SK-N-SH (cell line): ENCODE measurements around the gene CCDC106. TPM values are rescaled to one million over a fixed set of nuclear protein-coding genes. Genes with fewer than 3 reads are reported as not detected.

Experiments used
- CTCF ChIA-PET: fragments of 300-600, 350-600 bp; formaldehyde crosslinking; extraction: SDS; loops from one replicate; lab custom pipeline; 2021; lab: Yijun Ruan, JAX
- POLR2A ChIA-PET: fragments of 350-600 bp; sonication (Branson Sonifier 250); formaldehyde crosslinking; extraction: SDS; loops from one replicate; lab custom pipeline; 2020; ENCODE audit warnings: antibody characterized with exemption, inconsistent platforms; lab: Yijun Ruan, JAX
- DNase-seq: peaks from one replicate; pipeline ENCODE4 v3.0.0; 2012
- H2AFZ ChIP-seq: fragments of 200-600 bp; sonication (generic); 2 replicates; pipeline ENCODE4 v1.8.1; 2016; ENCODE audit warnings: antibody characterized with exemption, mild to moderate bottlenecking, low read depth
- H3F3A ChIP-seq: fragments of 200-600 bp; sonication (generic); replicated peaks from 2 replicates; pipeline ENCODE3; 2016; ENCODE audit warnings: antibody characterized with exemption, mild to moderate bottlenecking; ENCODE audit not compliant: insufficient read depth
- H3K27ac ChIP-seq, 2 experiments: fragments of 200-500 bp in 1 of 2; fragments of 200-600 bp in 1 of 2; sonication (Bioruptor generic) in 1 of 2; sonication (generic), shearing (Covaris generic) in 1 of 2; 2 replicates each; pipeline versions ENCODE4 v1.5.1 to v1.6.1; 2014 to 2016; ENCODE audit warnings: low read depth in 2 of 2, inconsistent platforms in 1 of 2, low read length in 1 of 2, mild to moderate bottlenecking in 1 of 2, mixed read lengths in 1 of 2
- H3K27me3 ChIP-seq: fragments of 200-600 bp; sonication (generic), shearing (Covaris generic); 2 replicates; pipeline ENCODE4 v1.6.1; 2016; ENCODE audit warnings: mixed run types; ENCODE audit not compliant: insufficient read depth
- H3K36me3 ChIP-seq, 2 experiments: fragments of 200-500 bp in 1 of 2; fragments of 200-600 bp in 1 of 2; sonication (Bioruptor generic) in 1 of 2; sonication (generic) in 1 of 2; replicated peaks in 1 of 2; 2 replicates each; pipeline versions ENCODE3 to v1.5.1; 2014 to 2016; ENCODE audit warnings: low read length in 1 of 2, mild to moderate bottlenecking in 1 of 2; ENCODE audit not compliant: insufficient read depth in 2 of 2, control insufficient read depth in 1 of 2
- H3K4me1 ChIP-seq, 2 experiments: fragments of 200-500 bp in 1 of 2; fragments of 200-600 bp in 1 of 2; sonication (Bioruptor generic) in 1 of 2; sonication (generic), shearing (Covaris generic) in 1 of 2; 2 replicates each; pipeline versions ENCODE4 v1.5.1 to v1.6.1; 2014 to 2016; ENCODE audit warnings: low read depth in 1 of 2, low read length in 1 of 2, mixed run types in 1 of 2; ENCODE audit not compliant: insufficient read depth in 2 of 2, control insufficient read depth in 1 of 2
- H3K4me2 ChIP-seq: fragments of 200-600 bp; sonication (generic), shearing (Covaris generic); 2 replicates; pipeline ENCODE4 v1.6.1; 2017; ENCODE audit warnings: mixed run types
- H3K4me3 ChIP-seq, 2 experiments: fragments of 200-500 bp in 1 of 2; fragments of 200-600 bp in 1 of 2; sonication (Bioruptor generic) in 1 of 2; sonication (generic), shearing (Covaris generic) in 1 of 2; 2 replicates each; pipeline versions ENCODE4 v1.5.1 to v1.8.1; 2014 to 2016; ENCODE audit warnings: low read depth in 2 of 2, inconsistent platforms in 1 of 2, low read length in 1 of 2, mild to moderate bottlenecking in 1 of 2, mixed read lengths in 1 of 2, moderate library complexity in 1 of 2
- H3K79me2 ChIP-seq: fragments of 200-600 bp; sonication (generic); 2 replicates; pipeline ENCODE4 v1.8.1; 2017; ENCODE audit warnings: mild to moderate bottlenecking; ENCODE audit not compliant: insufficient read depth
- H3K9ac ChIP-seq: fragments of 200-600 bp; sonication (generic); 2 replicates; pipeline ENCODE4 v1.6.1; 2017; ENCODE audit warnings: mixed run types
- H3K9me2 ChIP-seq: fragments of 200-600 bp; sonication (generic); 2 replicates; pipeline ENCODE4 v1.6.1; 2017; ENCODE audit warnings: mixed run types
- H3K9me3 ChIP-seq: fragments of 200-600 bp; sonication (generic); 2 replicates; pipeline ENCODE4 v1.6.1; 2017; ENCODE audit warnings: mixed run types, mild to moderate bottlenecking, moderate library complexity
- H4K20me1 ChIP-seq: fragments of 200-600 bp; sonication (generic); 2 replicates; pipeline ENCODE4 v1.6.1; 2017; ENCODE audit warnings: mild to moderate bottlenecking, mixed run types; ENCODE audit not compliant: insufficient read depth
- ELF1 ChIP-seq: IDR thresholded peaks from 2 replicates; pipeline ENCODE4 v1.4.0; 2012
- EP300 ChIP-seq, 2 experiments: IDR thresholded peaks; 2 replicates each; pipeline versions ENCODE4 v1.4.0 to v1.6.1; 2012; ENCODE audit warnings: borderline replicate concordance in 1 of 2, low read depth in 1 of 2, low read length in 1 of 2
- FOSL2 ChIP-seq: IDR thresholded peaks from 2 replicates; pipeline ENCODE4 v1.4.0; 2012; ENCODE audit warnings: low read depth, mild to moderate bottlenecking, moderate library complexity, borderline replicate concordance
- JUND ChIP-seq: IDR thresholded peaks from 2 replicates; pipeline ENCODE4 v1.4.0; 2012
- MXI1 ChIP-seq: IDR thresholded peaks from 2 replicates; pipeline ENCODE4 v1.6.1; 2012; ENCODE audit warnings: mild to moderate bottlenecking, low read depth, low read length, improper control_type of control experiment
- NRF1 ChIP-seq: IDR thresholded peaks from 2 replicates; pipeline ENCODE4 v1.6.1; 2012; ENCODE audit warnings: low read depth, mild to moderate bottlenecking, low read length
- POLR2AphosphoS5 ChIP-seq: IDR thresholded peaks from 2 replicates; pipeline ENCODE4 v1.6.1; 2012; ENCODE audit warnings: low read depth, low read length
- RXRA ChIP-seq: IDR thresholded peaks from 2 replicates; pipeline ENCODE4 v1.4.0; 2012; ENCODE audit warnings: low read depth, mild to moderate bottlenecking, borderline replicate concordance
- TCF12 ChIP-seq: IDR thresholded peaks from 2 replicates; pipeline ENCODE4 v1.4.0; 2012
- WGBS: methylation state at CpG from one replicate; pipeline ENCODE4 v1.1.6; 2017; ENCODE audit warnings: low lambda C conversion rate; 5-methylcytosine and 5-hydroxymethylcytosine counted together
- polyA plus RNA-seq, 3 experiments: library from polyadenylated mRNA; depleted of rRNA; stranded (reverse); fragments of >200 nt; gene quantifications; 2 replicates each; pipeline ENCODE4 v1.2.3, GENCODE V29; 2012
- TF ChIP-seq, protein P1 (sequence below): fragments of 200-600 bp; sonication (generic); IDR thresholded peaks from 2 replicates; pipeline ENCODE4 v1.6.1; 2017; ENCODE audit warnings: antibody characterized with exemption, mild to moderate bottlenecking, moderate library complexity
- TF ChIP-seq, protein P2 (sequence below): IDR thresholded peaks from 2 replicates; pipeline ENCODE4 v1.4.0; 2012; ENCODE audit warnings: low read depth, borderline replicate concordance
- TF ChIP-seq, protein P3 (sequence below): IDR thresholded peaks from 2 replicates; pipeline ENCODE4 v1.4.0; 2012; ENCODE audit warnings: low read depth, borderline replicate concordance

CCDC106 gene
- polyA plus RNA-seq, 1 of the 3 experiments (the other 2 are of a cell fraction): 27.1 TPM

DNA sequence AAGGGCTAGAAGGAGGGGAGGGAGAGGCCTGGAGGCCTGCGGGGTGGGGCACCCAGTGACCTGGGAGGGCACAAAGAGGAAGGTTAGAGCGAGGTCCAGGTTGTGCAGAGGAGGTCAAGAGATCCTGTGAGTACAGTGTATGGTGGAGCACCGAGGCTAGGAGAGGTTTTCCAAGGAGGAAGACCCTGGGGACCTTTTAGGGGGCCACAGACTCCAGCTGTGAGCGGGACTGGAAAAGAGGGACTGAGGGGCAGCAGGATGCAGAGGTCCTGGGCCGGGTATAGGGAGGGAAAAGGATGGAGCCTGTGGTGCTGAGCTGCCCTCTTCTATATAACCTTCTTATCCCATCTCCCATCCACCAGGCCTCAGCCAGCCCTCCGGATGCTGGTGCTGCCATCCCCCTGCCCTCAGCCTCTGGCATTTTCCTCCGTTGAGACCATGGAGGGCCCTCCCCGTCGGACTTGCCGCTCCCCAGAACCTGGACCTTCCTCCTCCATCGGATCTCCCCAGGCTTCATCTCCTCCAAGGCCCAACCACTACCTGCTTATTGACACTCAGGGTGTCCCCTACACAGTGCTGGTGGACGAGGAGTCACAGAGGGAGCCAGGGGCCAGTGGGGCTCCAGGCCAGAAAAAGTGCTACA lies 3.7 kb upstream of the CCDC106 start:
- 47% methylated on average over 12 of the region's 12 CpGs for WGBS
- Histone ChIP-seq H3K27ac (peak overlapping the region in 1 of 2 experiments; percentile 88; a peak in 3 of 4 replicates), H3K36me3 (peaks cover 3 to 13% of the 10 kb centered on the region in 2 experiments), H4K20me1 (no peaks in the 10 kb centered on the region), H3K9ac (peak overlapping the region; percentile 86), H3K4me3 (peak overlapping the region; percentile 53 to 81), H2AFZ (no peak overlapping the region), H3K4me1 (peaks cover 21 to 49% of the 10 kb centered on the region in 2 experiments; a peak in 2 of 4 replicates), H3K79me2 (peaks cover 73% of the 10 kb centered on the region), H3F3A (peaks cover 34% of the 10 kb centered on the region), H3K9me2 (no peaks in the 10 kb centered on the region), H3K9me3 (no peaks in the 10 kb centered on the region), H3K4me2 (peak overlapping the region; percentile 95), H3K27me3 (no peaks in the 10 kb centered on the region)
- TF ChIP-seq POLR2AphosphoS5: peak; percentile 23; the same call in 1 of the 2 replicates
- no peak for TF ChIP-seq EP300 (IDR thresholded peaks at IDR 0.05; ENCODE audit: borderline replicate concordance in 1 of 2, low read depth in 1 of 2, low read length in 1 of 2)
- peak; percentile 9 for DNase-seq
- POLR2A ChIA-PET: no interaction called here
- CTCF ChIA-PET: interaction anchor here (1.2 to 3.9 kb wide), 4 partner anchors 10 to 38 kb away, joined by 3 to 22 read pairs (median 6); no protein-coding TSS in a partner anchor

DNA sequence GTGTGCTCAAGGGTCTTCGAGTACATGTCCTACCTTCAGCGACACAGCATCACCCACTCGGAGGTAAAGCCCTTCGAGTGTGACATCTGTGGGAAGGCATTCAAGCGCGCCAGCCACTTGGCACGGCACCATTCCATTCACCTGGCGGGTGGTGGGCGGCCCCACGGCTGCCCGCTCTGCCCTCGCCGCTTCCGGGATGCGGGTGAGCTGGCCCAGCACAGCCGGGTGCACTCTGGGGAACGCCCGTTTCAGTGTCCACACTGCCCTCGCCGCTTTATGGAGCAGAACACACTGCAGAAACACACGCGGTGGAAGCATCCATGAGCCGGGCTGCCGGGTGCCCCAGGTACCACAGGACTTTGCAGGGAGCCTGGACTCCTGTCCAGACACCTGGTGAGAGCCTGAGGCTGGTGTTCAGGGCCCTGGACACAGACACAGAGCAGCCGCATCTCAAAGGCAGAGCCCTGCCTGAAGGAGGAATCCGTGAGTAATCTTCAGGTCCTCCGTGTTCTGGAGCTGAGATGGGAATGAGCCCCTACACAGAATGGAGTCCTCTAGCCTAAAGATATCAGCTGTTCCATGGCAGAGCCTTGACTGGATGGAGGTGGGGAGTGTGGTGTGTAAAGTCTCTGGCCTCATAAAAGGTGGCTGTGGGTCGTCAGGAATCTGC lies 3.0 kb upstream of the CCDC106 start:
- DNase-seq: peak; percentile 2
- Histone ChIP-seq H3K4me3 (peak overlapping the region; percentile 53 to 81; a peak in 3 of 4 replicates), H3K9me2 (no peaks in the 10 kb centered on the region), H3K27me3 (no peaks in the 10 kb centered on the region), H3K9me3 (no peaks in the 10 kb centered on the region), H4K20me1 (no peaks in the 10 kb centered on the region), H2AFZ (no peak overlapping the region), H3K4me1 (peaks cover 19 to 48% of the 10 kb centered on the region in 2 experiments; a peak in 2 of 4 replicates), H3F3A (peaks cover 27% of the 10 kb centered on the region), H3K9ac (peak overlapping the region; percentile 86; the same call in 1 of the 2 replicates), H3K27ac (no peak overlapping the region), H3K36me3 (peaks cover 3 to 13% of the 10 kb centered on the region in 2 experiments), H3K79me2 (peaks cover 66% of the 10 kb centered on the region), H3K4me2 (peak overlapping the region; percentile 95)
- POLR2A ChIA-PET: no interaction called here
- TF ChIP-seq ELF1: no peak
- no peak for TF ChIP-seq MXI1
- TF ChIP-seq JUND: no peak
- TF ChIP-seq, protein P1, sequence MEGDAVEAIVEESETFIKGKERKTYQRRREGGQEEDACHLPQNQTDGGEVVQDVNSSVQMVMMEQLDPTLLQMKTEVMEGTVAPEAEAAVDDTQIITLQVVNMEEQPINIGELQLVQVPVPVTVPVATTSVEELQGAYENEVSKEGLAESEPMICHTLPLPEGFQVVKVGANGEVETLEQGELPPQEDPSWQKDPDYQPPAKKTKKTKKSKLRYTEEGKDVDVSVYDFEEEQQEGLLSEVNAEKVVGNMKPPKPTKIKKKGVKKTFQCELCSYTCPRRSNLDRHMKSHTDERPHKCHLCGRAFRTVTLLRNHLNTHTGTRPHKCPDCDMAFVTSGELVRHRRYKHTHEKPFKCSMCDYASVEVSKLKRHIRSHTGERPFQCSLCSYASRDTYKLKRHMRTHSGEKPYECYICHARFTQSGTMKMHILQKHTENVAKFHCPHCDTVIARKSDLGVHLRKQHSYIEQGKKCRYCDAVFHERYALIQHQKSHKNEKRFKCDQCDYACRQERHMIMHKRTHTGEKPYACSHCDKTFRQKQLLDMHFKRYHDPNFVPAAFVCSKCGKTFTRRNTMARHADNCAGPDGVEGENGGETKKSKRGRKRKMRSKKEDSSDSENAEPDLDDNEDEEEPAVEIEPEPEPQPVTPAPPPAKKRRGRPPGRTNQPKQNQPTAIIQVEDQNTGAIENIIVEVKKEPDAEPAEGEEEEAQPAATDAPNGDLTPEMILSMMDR: no peak
- no peak for TF ChIP-seq TCF12
- TF ChIP-seq NRF1: no peak
- TF ChIP-seq, protein P2, sequence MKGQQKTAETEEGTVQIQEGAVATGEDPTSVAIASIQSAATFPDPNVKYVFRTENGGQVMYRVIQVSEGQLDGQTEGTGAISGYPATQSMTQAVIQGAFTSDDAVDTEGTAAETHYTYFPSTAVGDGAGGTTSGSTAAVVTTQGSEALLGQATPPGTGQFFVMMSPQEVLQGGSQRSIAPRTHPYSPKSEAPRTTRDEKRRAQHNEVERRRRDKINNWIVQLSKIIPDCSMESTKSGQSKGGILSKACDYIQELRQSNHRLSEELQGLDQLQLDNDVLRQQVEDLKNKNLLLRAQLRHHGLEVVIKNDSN: no peak
- TF ChIP-seq, protein P3, sequence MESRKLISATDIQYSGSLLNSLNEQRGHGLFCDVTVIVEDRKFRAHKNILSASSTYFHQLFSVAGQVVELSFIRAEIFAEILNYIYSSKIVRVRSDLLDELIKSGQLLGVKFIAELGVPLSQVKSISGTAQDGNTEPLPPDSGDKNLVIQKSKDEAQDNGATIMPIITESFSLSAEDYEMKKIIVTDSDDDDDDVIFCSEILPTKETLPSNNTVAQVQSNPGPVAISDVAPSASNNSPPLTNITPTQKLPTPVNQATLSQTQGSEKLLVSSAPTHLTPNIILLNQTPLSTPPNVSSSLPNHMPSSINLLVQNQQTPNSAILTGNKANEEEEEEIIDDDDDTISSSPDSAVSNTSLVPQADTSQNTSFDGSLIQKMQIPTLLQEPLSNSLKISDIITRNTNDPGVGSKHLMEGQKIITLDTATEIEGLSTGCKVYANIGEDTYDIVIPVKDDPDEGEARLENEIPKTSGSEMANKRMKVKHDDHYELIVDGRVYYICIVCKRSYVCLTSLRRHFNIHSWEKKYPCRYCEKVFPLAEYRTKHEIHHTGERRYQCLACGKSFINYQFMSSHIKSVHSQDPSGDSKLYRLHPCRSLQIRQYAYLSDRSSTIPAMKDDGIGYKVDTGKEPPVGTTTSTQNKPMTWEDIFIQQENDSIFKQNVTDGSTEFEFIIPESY: no peak
- no peak for TF ChIP-seq RXRA
- no peak for TF ChIP-seq FOSL2
- WGBS: 92% methylated on average over 16 of the region's 28 CpGs
- CTCF ChIA-PET: interaction anchor here (1.5 to 3.9 kb wide), 3 partner anchors 9 to 26 kb away, joined by 6 to 22 read pairs (median 7); no protein-coding TSS in a partner anchor
